ENCODE results near the gene PNMA8A. TPM values are rescaled to one million over a fixed set of nuclear protein-coding genes. Genes with fewer than 3 reads are reported as not detected.

The PNMA8A gene
- total and polyA plus RNA-seq, 2 of the 8 experiments (the other 6 are each of a cell fraction or from before 2014, with no cell fraction given) = 10.0 to 22.8 TPM

DNA sequence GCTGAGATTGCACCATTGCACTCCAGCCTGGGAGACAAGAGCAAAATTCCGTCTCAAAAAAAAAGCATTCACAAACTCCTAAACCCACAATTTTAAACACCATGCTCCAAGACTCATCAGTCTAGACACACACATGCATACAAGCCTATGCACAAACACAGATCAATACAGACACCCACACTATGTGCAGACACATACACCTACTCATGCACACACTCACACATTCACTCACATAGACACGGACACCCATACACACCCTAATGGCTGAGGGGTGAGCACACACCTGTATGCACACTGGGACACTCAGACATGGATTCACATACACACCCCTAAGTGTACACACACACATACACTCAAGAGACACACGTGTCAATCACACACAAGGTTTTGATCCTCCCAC is 15.0 kb upstream of the PNMA8A start (continued):
- TF ChIP-seq, protein P1, sequence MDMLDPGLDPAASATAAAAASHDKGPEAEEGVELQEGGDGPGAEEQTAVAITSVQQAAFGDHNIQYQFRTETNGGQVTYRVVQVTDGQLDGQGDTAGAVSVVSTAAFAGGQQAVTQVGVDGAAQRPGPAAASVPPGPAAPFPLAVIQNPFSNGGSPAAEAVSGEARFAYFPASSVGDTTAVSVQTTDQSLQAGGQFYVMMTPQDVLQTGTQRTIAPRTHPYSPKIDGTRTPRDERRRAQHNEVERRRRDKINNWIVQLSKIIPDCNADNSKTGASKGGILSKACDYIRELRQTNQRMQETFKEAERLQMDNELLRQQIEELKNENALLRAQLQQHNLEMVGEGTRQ (IDR thresholded peaks at IDR 0.05; ENCODE audit: low read length) = no peak
- no peak for TF ChIP-seq ASH2L (IDR thresholded peaks at IDR 0.05; ENCODE audit: low read length)
- TF ChIP-seq NRF1 (IDR thresholded peaks at IDR 0.05; ENCODE audit: low read depth, low read length) = no peak

Measured in H1 (cell line).